ENCODE results near the gene MGST2. TPM values are rescaled to one million over a fixed set of nuclear protein-coding genes. Genes with fewer than 3 reads are reported as not detected.

MGST2 gene
- total RNA-seq, 2 donors from 2014 or later: 188 to 215 TPM

GRCh38 chr4:139740121-139740520 lies 74.5 kb downstream of the MGST2 start:
- H3K4me1 Mint-ChIP-seq: peaks cover 44% of the 10 kb centered on the region
- Histone ChIP-seq H3K9ac (ENCODE audit: extremely low read depth, low read length, poor library complexity, severe bottlenecking) (no peak overlapping the region), H3K4me3 (ENCODE audit: low read length) (no peak overlapping the region), H3K9me3 (ENCODE audit: control insufficient read depth, low read length) (no peaks in the 10 kb centered on the region), H3K36me3 (ENCODE audit: control insufficient read depth, insufficient read depth, low read length) (no peaks in the 10 kb centered on the region), H3K4me1 (ENCODE audit: control insufficient read depth, insufficient read depth, low read length) (peaks cover 24% of the 10 kb centered on the region), H3K27ac (ENCODE audit: low read depth, low read length) (no peak overlapping the region), H3K27me3 (ENCODE audit: control insufficient read depth, insufficient read depth, low read length, poor library complexity, severe bottlenecking) (no peaks in the 10 kb centered on the region)
- no peaks in the 10 kb centered on the region for H3K27me3 Mint-ChIP-seq (ENCODE audit: insufficient read depth)
- WGBS, 2 experiments (ENCODE audit: insufficient coverage in 1 of 2, insufficient read length in 1 of 2): 91 to 94% methylated on average over 4 to 5 of the region's 5 CpGs
- peak; percentile 42 for DNase-seq
- H3K9me3 Mint-ChIP-seq: no peaks in the 10 kb centered on the region
- TF ChIP-seq CTCF (conservative IDR thresholded peaks at IDR 0.05): no peak
- no peaks in the 10 kb centered on the region for H3K36me3 Mint-ChIP-seq (ENCODE audit: low read depth)
- no peak overlapping the region for H3K4me3 Mint-ChIP-seq
- no peak overlapping the region for H3K27ac Mint-ChIP-seq

- peaks cover 48% of the 10 kb centered on the region for H3K4me1 Mint-ChIP-seq
- DNase-seq: peak; percentile 51
- H3K4me3 Mint-ChIP-seq: no peak overlapping the region
- H3K36me3 Mint-ChIP-seq (ENCODE audit: low read depth): no peaks in the 10 kb centered on the region
- no peaks in the 10 kb centered on the region for H3K9me3 ChIP-seq (ENCODE audit: control insufficient read depth, low read length)
- no peaks in the 10 kb centered on the region for H3K27me3 ChIP-seq (ENCODE audit: control insufficient read depth, insufficient read depth, low read length, poor library complexity, severe bottlenecking)
- no peak for TF ChIP-seq CTCF (conservative IDR thresholded peaks at IDR 0.05)
- H3K27ac ChIP-seq (ENCODE audit: low read depth, low read length): no peak overlapping the region
- no peak overlapping the region for H3K27ac Mint-ChIP-seq
- no peaks in the 10 kb centered on the region for H3K9me3 Mint-ChIP-seq
- WGBS, 2 experiments (ENCODE audit: insufficient coverage in 1 of 2, insufficient read length in 1 of 2): 84 to 92% methylated on average over 1 to 10 of the region's 10 CpGs
- H3K4me1 ChIP-seq (ENCODE audit: control insufficient read depth, insufficient read depth, low read length): peaks cover 21% of the 10 kb centered on the region
- H3K4me3 ChIP-seq (ENCODE audit: low read length): no peak overlapping the region
- H3K9ac ChIP-seq (ENCODE audit: extremely low read depth, low read length, poor library complexity, severe bottlenecking): no peak overlapping the region
- no peaks in the 10 kb centered on the region for H3K27me3 Mint-ChIP-seq (ENCODE audit: insufficient read depth)
- H3K36me3 ChIP-seq (ENCODE audit: control insufficient read depth, insufficient read depth, low read length): no peaks in the 10 kb centered on the region
These were observed 75.0 kb downstream of the MGST2 start for GRCh38 chr4:139740531-139741041.

GRCh38 chr4:139743027-139743426 lies 77.4 kb downstream of the MGST2 start:
- peaks cover 41% of the 10 kb centered on the region for H3K4me1 Mint-ChIP-seq
- Histone ChIP-seq H3K4me1 (ENCODE audit: control insufficient read depth, insufficient read depth, low read length) (peaks cover 8% of the 10 kb centered on the region), H3K27me3 (ENCODE audit: control insufficient read depth, insufficient read depth, low read length, poor library complexity, severe bottlenecking) (no peaks in the 10 kb centered on the region), H3K9ac (ENCODE audit: extremely low read depth, low read length, poor library complexity, severe bottlenecking) (no peak overlapping the region), H3K36me3 (ENCODE audit: control insufficient read depth, insufficient read depth, low read length) (no peaks in the 10 kb centered on the region), H3K9me3 (ENCODE audit: control insufficient read depth, low read length) (no peaks in the 10 kb centered on the region), H3K27ac (ENCODE audit: low read depth, low read length) (no peak overlapping the region), H3K4me3 (ENCODE audit: low read length) (no peak overlapping the region)
- no peaks in the 10 kb centered on the region for H3K9me3 Mint-ChIP-seq
- H3K27me3 Mint-ChIP-seq (ENCODE audit: insufficient read depth): no peaks in the 10 kb centered on the region
- no peak for TF ChIP-seq CTCF (conservative IDR thresholded peaks at IDR 0.05)
- H3K27ac Mint-ChIP-seq: no peak overlapping the region
- WGBS, 2 experiments (ENCODE audit: insufficient coverage in 1 of 2, insufficient read length in 1 of 2): 57 to 75% methylated on average over 3 to 5 of the region's 5 CpGs
- peak; percentile 29 for DNase-seq
- no peaks in the 10 kb centered on the region for H3K36me3 Mint-ChIP-seq (ENCODE audit: low read depth)
- no peak overlapping the region for H3K4me3 Mint-ChIP-seq

Measured in endodermal cell (in vitro differentiated cells).